HG03354 (cell line): ENCODE data around the gene FAM200C.

Experiments
- ATAC-seq: cut with Tn5 transposase; IDR thresholded peaks from one replicate; pipeline ENCODE4 v1.9.1; 2021; ENCODE audit warnings: mild to moderate bottlenecking; ENCODE audit not compliant: unreplicated experiment, poor library complexity, severe bottlenecking

FAM200C gene

GRCh38 chr5:160371294-160371693 is 28.6 kb downstream of the FAM200C start:
- ATAC-seq, result no peak

- ATAC-seq, result no peak
These were observed 29.2 kb downstream of the FAM200C start for GRCh38 chr5:160370713-160371034.

- ATAC-seq, result peak; percentile 57
These were observed 29.7 kb downstream of the FAM200C start, which contains the start of gene C1QTNF2 for GRCh38 chr5:160369990-160370712. Gene C1QTNF2 (minus strand): TSS chr5:160370626. CDS start chr5:160355011, 15,615 bp downstream.

GRCh38 chr5:160367885-160368284 is 32.0 kb downstream of the FAM200C start:
- ATAC-seq, result no peak

GRCh38 chr5:160367261-160367660 is 32.6 kb downstream of the FAM200C start:
- no peak for ATAC-seq

GRCh38 chr5:160366230-160366629 is 33.6 kb downstream of the FAM200C start:
- ATAC-seq, result no peak

- ATAC-seq, result no peak
These were observed 36.0 kb downstream of the FAM200C start for GRCh38 chr5:160363660-160364395.

- ATAC-seq, result no peak
These were observed 36.6 kb downstream of the FAM200C start for GRCh38 chr5:160363211-160363610.

- ATAC-seq, result no peak
These were observed 38.1 kb downstream of the FAM200C start for GRCh38 chr5:160361624-160362228.

- no peak for ATAC-seq
These were observed 39.5 kb downstream of the FAM200C start for GRCh38 chr5:160360310-160360709.

GRCh38 chr5:160359816-160360215 is 40.0 kb downstream of the FAM200C start:
- no peak for ATAC-seq

GRCh38 chr5:160359242-160359641 is 40.6 kb downstream of the FAM200C start:
- ATAC-seq, result no peak

- ATAC-seq, result no peak
These were observed 41.9 kb downstream of the FAM200C start for GRCh38 chr5:160357861-160358411.

- no peak for ATAC-seq
These were observed 42.5 kb downstream of the FAM200C start for GRCh38 chr5:160357394-160357793.

GRCh38 chr5:160356550-160357347 is 43.1 kb downstream of the FAM200C start:
- ATAC-seq, result no peak

GRCh38 chr5:160354666-160355065 is 45.2 kb downstream of the FAM200C start:
- no peak for ATAC-seq

GRCh38 chr5:160353379-160353778 is 46.5 kb downstream of the FAM200C start:
- no peak for ATAC-seq

GRCh38 chr5:160352308-160352707 is 47.5 kb downstream of the FAM200C start:
- no peak for ATAC-seq

- ATAC-seq, result no peak
These were observed 49.9 kb downstream of the FAM200C start for GRCh38 chr5:160349935-160350303.
